Stimulated activated CD4-positive, alpha-beta T cell treated with anti-CD3 and anti-CD28 coated beads, Interleukin-2, amount 100 ng/mL, for 48 hours (primary cell): Measurements from ENCODE around the gene SORD.

Experiments used
- DNase-seq, 2 donors: peaks; one replicate each; pipeline ENCODE4 v3.0.0-alpha.2; 2020

The SORD gene

DNA sequence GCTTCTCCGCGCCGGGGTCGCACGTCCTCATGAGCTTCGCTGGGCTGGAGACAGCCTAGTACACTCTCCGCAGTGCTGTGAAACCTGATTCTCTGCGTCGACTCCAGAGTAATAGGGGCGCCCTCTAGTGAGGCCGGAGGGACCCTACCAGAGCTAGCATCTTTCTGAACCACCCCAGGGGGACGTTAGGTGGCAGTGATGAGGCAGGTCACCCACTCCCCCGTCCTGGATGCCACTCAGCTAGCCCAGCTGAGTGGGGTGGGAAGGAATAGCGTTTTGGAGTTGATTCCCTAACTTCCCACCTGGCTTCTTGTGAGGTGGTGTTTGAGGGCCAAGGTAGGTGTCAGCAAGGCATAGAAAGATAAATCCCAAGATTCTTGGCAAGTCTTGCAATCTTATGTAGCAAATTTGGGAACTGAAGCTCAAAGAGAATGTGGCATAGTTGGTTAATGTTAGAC lies 95.2 kb downstream of the SORD start:
- DNase-seq = peak; percentile 77 to 81

DNA sequence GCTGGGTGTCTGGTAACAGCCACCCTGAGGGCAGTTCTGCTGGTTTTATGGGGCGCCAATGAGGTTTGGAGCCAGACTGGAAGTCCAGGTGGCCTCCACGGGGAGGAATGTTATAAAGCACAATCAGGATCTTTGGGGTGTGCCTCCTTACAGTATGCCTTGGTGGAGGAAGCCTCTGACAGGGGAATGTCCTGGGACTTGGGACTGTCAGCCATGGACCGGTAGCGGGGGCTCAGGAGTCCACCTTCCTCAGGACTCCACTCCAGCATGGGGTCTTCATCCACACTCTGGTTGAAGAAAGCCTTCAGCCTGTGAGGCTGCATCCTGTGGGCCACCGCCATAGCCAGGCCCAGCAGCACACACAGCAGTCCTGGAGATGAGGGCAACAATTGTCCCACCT lies 96.0 kb downstream of the SORD start:
- no peak for DNase-seq

DNA sequence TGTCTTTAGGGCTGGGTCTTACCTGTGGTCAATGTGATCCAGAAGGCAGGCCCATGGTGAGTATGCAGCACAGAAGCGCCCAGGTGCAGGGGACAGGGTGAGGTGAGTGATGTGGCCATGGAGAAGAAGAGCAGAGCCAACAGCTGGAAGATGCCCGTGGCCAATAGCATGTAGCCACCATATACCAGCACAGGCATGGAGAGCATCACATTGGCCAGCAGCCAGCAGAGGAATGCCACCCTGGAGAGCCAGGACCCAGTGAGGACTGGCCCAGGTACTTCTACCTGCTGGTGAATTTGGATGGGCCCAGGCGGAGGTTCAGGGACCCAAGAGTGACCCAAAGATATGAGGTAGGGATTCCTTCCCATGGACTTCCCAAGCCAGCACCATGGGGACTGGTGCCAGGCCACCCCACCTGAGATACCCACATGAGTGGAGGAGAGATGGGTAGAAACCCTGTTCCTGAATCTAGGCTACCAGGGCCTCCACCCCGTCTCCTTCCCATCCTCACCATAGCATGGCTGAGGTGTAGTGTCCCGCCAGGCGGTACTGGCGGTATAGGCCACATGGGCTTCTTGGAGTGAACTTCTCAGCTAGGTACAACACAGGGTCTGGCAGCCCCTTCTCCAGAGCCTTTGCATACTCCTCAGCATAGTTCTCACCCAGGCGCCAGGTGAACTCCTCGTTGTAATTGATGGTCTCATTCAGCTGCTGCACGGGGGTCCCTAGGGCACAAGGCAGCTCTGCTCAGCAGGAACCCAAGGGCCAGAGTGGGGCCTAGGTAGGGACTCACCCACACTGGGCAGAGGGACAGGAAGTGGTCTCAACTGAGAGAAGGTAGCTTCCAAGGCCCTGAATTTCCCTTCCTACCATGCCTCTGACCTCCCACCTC lies 97.3 kb downstream of the SORD start:
- no peak for DNase-seq

DNA sequence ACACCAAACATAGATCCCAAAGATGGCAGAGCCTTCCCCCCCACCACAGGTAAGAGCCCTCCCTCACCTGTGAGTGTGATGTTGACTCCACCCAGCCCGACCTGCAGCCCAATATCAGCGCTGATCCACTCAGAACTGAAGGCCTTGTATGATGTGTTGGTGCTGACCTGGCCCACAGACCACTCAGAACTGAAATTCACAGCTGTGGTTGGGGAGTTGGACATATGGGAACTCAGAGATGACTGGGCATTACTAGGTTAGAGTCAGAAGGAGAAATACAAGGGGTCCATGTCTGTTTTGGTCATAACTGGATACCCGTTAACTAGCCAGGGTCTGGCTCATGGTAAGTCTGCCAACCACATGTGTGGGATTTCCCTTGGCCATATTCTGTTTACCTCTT lies 98.0 kb downstream of the SORD start:
- no peak for DNase-seq

DNA sequence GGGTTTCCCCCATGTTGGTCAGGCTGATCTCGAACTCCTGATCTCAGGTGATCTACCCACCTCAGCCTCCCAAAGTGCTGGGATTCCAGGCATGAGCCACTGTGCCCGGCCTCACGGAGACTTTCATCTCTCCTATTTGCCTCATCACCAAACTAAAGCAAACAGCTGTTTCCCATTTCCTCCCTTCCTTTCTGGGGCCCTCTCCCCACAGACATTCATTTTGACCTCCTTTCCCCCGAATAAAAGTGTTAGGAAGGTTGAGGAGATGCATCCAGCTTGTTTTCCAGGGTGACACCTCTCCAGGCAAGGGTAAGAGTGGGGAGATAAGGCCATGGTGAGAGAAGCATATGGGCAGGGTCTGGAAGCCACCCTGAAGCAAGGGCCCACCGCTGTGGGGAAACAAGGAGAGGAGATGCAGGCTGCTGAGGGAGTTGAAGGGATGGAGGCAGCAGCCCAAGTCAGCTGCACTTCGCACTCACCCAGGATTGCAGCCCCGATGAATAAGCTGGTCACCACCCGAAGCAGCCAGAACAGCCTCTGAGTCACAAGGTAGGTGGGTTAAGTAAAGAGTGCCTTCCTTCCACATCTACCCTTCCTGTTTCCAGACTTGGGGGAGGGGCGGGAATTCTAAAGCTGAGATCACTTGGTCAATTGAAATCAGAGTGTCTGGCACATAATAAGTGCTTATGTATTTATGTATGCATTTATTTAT lies 98.9 kb downstream of the SORD start:
- DNase-seq = no peak

DNA sequence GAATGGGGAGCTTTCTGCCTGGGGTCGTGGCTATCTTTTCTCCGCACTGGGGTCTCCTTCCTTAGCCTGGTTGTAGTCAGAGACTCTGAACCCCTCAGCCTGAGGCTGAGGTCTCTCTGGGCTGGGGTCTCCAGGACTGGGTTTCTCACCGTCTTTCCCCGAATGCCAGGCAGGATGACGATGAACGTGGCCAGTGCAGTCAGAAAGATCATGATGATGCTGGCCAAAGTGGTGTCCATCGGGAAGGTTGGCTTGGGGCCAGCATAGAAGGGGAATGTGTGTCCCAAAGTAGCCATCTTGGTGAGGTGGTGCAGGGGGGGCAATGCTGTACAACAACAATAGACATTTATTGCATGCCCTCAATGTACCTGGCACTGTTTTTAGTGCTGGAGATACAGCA lies 99.7 kb downstream of the SORD start:
- DNase-seq = no peak

DNA sequence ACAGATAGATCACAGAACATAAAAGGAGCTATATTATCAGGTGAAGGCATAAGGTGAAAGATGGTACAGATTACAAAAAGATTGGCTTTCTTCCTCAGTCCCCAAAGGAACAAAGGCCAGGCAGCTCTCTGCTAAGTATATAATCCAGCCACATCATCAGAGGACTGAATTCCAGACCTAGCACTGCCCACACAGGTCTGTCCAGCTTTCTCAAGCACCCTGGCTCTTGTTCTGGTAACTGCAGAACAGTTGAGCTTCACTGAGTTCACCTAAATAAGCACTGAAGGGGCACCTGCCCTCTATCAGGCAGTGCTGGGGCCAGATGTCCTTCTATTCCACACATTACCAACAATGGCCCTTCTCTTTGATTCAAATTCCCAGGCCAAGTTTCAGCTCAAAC lies 100.4 kb downstream of the SORD start:
- no peak for DNase-seq

DNA sequence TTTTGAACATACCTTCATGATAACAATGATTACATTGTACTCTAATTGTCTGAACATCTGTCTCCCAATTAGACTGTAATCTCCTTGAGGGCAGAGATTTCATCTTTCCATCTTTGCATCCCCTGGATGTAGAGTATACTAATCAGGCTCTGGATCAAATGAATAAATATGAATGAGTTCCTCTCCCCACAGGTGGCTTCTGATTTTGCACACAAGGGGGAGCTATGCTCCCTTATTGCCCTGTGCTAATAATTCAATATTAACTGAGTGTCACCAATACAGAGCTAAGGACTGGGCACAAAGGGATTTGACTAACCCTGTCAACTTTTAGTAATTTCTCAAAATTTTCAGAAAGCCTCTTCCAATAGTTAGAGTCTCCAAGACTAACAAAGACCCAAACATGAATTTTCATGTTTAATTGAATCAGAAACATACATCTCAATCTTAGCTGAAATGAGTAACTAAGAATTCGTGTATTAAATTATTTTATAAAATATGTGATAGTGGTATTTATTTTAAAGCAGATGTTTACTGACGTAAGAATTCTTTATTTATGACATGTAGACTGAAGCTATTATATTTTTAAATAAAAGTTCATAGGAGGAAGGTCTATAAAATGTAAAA lies 103.7 kb downstream of the SORD start:
- no peak for DNase-seq
